NOMO-1 treated with dmso at 0.1 percent for 144 hours (cell line): ENCODE data around the gene DGKB.

Experiments
- DNase-seq: peaks from one replicate; lab custom pipeline; 2025; ENCODE audit not compliant: unreplicated experiment; lab: John Stamatoyannopoulos, UW

The DGKB gene

DNA sequence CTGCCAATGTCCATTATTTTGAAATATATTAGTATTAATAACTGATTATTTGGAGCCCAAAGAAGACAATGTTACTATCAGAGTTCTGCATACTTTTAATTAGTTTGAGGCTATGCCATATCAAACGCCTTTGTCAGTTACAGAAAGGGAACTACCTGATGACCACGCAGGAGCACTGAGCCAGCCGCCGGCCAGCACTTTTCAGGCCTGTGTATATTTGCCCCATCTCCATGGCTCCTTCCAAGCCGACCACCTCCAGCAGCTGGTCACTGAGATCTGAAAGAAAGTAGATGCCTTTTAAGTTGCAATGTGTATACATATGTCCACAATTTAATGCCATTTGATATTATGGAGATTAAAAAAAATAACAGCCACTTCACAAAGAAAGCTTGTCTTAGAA is 724.7 kb downstream of the DGKB start:
- no peak for DNase-seq

DNA sequence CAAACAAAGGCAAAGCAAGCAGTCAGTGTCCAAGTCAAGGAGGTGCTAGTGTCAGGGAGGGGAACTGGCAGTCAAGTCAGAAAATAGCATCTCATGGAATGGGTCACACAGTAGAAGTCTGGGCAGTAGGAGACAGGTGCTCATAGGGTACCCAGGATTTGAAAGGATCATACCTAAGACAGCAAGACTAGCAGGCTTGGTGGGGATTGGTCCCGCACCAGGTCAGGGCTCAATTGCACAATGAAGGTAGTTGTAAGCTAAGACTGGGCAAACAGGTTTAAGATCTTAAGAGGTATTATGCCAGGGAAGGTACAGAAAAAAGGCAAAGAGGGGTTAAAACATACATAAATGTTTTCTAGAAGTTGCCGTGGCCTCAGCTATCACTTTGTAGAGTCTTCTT is 731.7 kb downstream of the DGKB start:
- DNase-seq: no peak

DNA sequence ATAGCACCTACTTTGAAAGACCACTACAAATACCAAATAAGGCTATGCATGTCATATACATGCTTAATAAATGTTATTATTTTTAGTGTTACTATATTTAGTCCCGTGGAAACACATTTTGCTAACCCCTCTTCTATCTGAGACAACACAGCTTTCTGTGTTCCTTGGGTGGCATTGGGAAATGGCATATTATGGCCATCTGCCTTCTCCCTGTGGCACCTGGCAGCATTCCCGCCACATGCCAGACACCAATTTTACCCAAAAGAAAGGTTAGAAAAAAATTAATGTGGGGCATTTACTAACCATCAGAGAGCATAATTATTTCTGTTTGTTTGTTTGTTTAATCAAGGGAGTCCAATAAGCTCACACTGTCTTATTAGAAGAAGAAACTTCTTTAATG is 744.4 kb downstream of the DGKB start:
- DNase-seq: no peak

DNA sequence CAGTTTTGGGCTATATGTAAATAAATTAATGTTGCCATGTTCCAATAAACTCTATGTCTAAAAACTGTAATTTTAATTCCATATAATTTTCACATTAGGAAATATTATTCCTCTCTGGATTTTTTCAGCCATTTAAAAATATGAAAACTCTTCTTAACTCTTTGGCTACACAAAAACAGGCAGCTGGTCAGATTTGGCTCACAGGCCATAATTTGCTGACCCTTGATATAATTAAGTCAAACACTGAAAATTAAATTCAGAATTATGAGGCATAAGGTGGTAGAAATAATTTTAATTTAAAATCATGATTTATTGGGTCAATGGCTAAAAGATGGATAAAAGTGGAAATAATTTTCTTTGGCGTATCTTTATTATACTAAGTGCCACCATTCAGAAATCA is 746.1 kb downstream of the DGKB start:
- DNase-seq: no peak

DNA sequence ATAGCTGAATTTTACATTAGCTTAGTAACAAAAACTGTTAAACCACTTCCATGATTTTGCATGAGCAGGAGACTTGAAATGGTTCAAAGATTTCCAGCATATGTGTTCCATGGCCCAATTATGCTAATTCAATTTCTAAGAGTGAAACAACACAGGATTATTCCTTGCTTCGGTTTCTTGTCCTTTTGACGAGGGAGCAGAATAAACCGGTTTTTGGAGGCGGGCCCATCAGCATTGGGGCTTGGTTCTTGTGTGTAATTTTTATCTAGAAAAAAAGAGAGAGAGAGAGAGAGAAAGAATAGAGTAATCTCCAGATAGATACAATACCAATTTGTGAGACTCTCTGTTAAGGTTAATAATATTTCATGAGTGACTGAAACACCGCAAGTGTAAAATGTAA is 753.6 kb downstream of the DGKB start:
- no peak for DNase-seq

DNA sequence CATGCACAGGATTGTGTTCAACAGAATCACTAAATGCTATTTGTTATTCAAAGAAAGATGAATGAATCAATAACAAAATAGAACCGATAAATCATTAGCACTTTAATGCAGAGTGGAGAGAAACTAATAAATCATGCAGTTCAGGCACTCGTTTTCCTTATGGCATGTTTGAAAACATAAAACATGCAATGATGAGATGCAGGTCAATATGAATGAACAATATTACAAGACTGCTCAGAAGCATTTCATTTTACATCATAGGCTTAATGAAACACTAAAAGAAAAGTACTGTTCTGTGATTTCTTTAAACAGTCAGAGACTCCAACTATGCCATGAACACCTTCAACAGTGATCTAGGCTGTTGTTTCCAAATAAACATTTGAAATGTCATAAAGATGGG is 755.0 kb downstream of the DGKB start:
- no peak for DNase-seq

DNA sequence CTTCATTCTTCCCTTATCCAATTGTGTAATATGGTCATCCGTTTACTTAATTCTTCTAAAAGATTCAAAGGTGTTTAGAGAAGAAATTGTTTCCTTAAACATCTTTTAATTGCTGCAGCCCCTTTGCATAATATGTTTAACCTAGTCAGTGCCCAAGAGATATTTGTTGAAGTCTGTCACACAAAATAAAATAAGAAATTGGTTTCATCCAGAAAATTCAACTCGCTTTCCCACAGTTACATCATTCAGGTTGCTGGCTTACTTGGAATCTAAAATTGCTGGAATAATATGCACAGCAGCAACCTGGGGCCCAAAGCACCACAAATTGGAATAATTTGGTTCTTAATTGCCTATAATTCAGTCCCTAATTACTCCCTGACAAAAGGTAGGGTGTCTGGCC is 758.0 kb downstream of the DGKB start:
- DNase-seq: no peak

DNA sequence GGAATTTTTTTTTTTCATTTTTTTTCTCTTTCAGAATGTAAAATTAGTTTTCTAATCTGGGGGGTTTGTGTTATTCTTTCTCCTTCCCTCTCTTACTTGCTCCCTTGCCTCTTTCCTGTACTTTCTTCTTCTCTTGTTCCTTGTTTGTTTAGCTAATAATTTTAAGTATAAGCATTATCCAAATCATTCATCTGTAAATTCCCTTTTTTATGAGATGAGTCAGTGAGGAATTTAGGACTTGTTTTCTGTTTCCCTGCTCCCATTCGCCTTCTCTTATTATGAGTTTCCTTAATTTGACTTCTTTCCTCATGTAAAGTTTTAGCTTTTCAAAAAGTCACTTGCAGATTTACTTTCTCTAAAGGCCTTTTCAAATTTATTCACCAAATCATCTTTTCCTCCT is 758.4 kb downstream of the DGKB start:
- no peak for DNase-seq

DNA sequence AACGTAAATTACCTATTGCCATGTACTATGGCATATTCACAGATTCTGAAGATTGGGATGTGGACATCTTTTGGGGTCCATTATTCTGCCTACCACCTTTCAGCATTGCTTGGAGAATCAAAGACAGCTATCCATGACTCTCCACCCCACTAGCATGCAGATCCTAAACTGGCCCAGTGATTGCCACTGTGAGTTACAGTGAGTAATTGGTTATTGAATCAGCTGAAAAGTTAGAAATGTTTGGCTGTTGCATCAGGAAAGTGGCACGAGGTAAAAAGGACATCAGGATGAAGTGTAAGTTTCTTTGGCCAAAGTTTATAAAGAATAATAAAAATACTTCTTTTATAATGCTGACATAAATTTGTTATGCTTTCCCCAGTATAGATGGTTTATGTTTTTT is 764.9 kb downstream of the DGKB start:
- no peak for DNase-seq

DNA sequence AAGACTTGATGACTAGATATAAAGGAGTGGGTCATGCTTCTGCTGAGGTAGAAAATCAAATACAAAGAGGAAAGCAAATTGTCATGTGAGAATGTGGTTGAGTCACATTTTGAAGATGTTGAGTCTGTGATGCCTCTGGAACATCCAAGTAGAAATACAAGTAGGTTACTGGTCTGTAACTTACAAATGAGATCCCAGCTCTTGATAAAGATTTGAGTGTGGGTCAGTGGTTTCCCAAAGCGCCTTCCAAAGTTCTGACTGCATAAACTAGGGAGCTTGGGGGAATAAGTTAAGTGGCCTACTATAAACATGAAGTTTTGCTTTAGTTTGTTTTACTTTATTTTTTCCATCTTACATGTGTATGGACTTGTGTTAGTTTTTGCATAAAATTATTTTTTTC is 768.8 kb downstream of the DGKB start:
- DNase-seq: no peak

DNA sequence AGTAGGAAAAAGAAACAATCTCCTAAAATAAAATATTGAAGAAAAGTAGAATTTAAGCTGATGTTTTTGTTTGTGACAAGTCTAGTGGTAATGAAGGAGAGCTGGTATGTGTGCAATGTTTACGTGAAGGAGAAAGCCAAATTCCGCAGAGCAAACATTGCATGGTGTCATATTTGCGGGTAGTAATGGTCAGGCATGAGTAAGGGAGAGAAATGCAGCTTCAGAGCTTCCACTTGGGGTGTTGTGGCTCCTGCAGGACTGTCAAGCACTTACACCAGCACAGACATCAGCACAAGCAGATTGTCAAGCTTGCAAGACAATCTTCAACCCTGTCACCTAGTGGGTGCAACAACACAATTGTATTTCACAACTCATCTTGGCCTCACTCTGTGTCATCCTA is 776.6 kb downstream of the DGKB start:
- DNase-seq: no peak

DNA sequence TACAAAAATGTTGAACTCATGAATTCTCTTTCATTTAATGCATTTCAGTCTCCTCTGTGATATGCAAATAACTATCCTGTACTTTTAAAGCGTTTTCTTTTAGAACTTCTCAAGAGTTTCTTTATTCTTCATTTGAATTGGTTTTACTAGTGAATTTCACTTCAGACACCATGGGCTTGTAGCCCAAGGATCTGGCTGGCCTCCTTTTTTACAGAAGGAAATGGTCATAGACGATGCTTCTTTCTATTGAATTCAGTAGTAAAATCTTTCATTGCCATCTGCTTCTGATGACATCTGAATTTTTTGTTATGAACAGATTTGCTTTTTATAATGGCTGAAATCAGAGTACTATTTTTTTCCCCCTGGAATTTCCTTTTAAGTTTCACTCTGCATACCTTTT is 777.8 kb downstream of the DGKB start:
- DNase-seq: no peak

DNA sequence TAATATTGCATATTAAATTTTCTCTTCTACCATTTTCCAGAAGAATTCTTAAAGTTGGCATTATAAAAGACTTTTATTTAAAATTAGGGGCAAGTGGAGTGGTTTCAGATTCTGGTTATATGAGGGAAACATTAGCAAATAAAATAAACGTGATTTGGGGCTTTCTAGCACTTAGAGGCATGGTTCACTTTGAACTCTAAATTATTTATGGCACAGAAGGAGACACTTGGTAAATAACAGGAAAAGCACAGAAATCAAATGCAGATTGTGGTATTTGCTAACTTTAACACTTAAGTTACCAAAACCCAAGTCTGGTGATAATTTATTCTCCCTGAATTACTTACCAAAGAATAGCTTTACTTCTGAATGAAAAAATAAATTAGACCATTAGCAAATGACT is 778.6 kb downstream of the DGKB start:
- DNase-seq: no peak

DNA sequence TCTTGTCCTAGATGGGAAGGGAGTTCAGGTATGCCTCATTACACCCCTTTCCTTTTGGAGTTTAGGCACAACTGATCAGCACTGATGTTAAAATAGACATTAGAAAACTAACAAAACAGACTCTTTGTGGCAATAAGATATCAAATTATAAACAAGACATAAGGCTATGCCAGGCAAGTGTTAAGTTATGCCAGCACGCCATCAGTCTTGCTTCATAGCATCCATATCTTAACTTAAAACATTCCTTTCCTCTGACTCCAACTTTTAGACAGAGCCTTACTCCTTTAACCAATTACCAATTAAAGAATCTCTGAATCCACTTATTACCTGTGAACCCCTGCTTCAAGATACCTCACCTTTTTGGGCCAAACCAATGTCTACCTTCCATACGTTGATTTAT is 786.9 kb downstream of the DGKB start:
- DNase-seq: no peak

DNA sequence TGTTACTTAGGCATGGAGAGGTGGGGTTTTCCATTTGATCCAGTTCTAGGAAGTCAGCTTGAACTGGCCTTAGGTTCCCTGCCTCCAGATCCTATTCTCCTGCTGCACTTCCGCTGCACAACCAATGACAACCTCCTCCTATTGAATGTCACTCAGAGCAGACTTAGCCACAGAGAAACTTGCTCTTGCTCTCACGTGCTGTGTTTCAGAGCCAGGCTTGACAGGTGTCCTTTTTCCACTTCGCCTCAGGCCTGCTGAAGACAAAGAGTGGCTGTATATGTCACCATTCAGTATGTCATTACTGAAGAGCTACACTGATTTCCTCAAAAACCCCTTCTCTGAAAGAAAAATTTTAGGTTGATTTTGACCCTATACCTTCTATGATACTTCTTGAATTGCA is 797.7 kb downstream of the DGKB start:
- DNase-seq: no peak

DNA sequence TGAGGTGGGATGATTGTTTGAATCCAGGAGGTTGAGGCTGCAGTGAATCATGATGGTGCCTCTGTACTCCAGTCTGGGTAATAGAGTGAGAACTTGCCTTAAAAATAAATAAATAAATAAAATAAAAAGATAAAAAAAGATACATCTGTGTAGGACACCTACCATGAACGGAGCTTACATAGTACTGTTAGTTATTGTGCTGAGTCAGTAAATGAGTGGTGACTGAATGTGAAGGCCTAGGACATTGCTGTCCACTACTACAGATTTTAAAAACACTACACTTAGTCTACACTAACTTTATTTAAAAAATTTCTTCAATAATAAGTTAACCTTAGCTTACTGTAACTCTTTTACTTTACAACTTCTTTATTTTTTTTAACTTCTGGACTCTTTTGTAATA is 806.4 kb downstream of the DGKB start:
- DNase-seq: no peak

DNA sequence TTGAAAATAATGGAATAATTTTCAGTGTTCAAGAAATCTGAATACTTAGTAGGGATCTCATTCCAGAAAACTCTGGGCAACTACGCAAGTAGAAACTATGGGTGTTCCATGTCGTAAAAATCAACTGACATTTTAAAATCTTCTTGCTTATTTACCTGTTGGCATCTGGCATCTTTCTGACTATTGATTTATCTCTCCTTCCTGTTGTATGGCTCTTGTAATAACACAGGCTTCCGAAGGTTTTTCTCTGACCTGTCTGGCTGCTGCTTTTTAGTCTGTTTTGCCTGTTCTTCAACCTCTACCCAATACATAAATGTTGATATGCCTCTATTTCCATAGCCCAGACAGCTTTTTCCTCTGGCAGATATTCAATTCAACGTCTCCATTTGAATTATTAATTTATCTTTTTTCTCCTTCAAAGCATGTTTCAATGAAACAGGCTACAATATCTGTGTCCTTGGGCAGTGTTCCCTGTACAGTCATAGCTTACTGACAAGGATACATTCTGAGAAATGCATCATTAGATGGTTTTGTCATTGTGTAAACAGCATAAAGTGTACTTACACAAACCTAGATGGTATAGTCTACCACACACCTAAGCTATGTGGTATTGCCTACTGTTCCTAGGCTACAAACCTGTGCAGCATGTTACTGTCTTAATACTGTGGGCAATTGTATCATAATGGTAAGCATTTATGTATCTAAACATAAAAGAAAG is 807.2 kb downstream of the DGKB start:
- DNase-seq: no peak
